ENCODE data around the gene IRX4. TPM values are rescaled to one million over a fixed set of nuclear protein-coding genes. Genes with fewer than 3 reads are reported as not detected.

The IRX4 gene
- total RNA-seq, 1 donor from 2014 or later = not detected

DNA sequence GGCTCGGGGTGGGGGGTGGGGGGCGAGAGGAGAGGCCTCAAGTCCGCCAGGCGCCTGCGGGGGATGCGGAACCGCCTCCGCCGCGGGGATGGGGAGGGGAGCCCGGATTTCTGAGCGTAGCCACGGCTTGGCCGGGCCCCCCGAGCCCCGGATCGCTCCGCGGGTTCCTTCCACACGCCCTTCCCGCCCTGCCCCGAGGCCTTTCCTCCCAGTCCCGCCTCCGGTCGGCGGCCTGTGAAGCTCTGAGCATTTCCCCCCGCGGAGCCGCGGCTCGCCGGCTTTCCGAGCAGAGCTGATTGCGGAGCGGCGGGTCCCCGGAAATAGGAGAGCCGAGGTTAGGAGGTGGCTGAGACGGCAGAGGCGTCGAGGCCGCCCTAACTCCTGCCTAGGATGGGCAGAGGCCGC, 6.1 kb downstream of the IRX4 start:
- Mint-ChIP-seq H3K9me3 (no peaks in the 10 kb centered on the region), H3K27me3 (peaks cover 52% of the 10 kb centered on the region), H3K36me3 (ENCODE audit: low read depth) (no peaks in the 10 kb centered on the region), H3K27ac (no peak overlapping the region), H3K4me3 (no peak overlapping the region), H3K4me1 (peaks cover 17% of the 10 kb centered on the region)
- ChIA-PET POLR2A (no interaction called here), CTCF (no interaction called here)
- intact Hi-C loops (cut with micrococcal nuclease) = no loop called here
- DNase-seq = no peak
- ATAC-seq (ENCODE audit: low read depth) = no peak
- TF ChIP-seq, protein P1, sequence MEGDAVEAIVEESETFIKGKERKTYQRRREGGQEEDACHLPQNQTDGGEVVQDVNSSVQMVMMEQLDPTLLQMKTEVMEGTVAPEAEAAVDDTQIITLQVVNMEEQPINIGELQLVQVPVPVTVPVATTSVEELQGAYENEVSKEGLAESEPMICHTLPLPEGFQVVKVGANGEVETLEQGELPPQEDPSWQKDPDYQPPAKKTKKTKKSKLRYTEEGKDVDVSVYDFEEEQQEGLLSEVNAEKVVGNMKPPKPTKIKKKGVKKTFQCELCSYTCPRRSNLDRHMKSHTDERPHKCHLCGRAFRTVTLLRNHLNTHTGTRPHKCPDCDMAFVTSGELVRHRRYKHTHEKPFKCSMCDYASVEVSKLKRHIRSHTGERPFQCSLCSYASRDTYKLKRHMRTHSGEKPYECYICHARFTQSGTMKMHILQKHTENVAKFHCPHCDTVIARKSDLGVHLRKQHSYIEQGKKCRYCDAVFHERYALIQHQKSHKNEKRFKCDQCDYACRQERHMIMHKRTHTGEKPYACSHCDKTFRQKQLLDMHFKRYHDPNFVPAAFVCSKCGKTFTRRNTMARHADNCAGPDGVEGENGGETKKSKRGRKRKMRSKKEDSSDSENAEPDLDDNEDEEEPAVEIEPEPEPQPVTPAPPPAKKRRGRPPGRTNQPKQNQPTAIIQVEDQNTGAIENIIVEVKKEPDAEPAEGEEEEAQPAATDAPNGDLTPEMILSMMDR (IDR thresholded peaks at IDR 0.05) = no peak

DNA sequence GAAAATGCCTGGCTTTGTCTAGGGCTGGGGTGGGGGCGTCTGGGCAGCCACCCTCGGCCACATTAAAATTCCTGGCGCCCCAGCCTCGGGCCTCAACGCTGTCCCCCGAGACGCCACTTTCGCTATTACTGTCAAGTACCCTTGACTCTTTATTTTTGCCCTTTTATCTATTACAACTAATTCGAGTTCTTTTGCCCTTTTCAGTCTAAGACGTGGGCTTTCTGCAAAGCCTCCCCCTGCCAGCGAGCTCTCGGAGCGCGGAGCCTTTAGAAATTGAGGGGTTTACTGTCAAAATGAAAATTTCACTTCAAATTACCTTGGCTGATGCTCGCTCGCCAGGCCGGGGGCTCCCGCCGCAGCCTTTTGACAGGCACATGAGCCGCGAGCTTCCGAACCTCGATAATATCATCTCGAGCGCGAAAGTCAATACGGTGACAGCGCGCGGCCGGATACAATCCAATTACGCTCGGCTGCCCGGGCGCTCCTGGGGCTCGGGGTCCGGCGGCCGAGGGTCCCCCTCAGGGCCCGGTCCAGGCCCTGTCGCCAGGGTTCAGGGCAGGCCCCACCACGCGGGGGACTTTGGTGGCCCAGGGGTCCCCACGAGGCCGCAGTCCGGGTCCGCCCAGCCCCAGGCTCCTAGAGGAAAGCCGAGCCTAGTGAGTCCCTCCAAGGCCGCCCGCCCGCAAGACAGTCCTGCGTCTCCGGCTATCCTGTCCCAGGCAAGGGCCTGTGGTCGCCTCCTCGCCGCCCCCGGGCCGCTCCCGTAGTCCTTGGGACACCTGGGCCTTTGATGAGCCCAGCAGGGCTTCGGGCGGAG, 6.7 kb downstream of the IRX4 start:
- TF ChIP-seq, protein P1 (IDR thresholded peaks at IDR 0.05) = no peak
- Mint-ChIP-seq H3K27me3 (peaks cover 48% of the 10 kb centered on the region), H3K4me3 (peak overlapping the region; percentile 66), H3K9me3 (no peaks in the 10 kb centered on the region), H3K36me3 (ENCODE audit: low read depth) (no peaks in the 10 kb centered on the region), H3K27ac (peak overlapping the region; percentile 50), H3K4me1 (peaks cover 17% of the 10 kb centered on the region)
- DNase-seq = no peak
- no peak for ATAC-seq (ENCODE audit: low read depth)
- CTCF ChIA-PET = no interaction called here
- POLR2A ChIA-PET = interaction anchor here (0.5 kb wide), 1 partner anchor 29 kb away, joined by 3 read pairs; no protein-coding TSS in a partner anchor
- intact Hi-C loops (cut with micrococcal nuclease) = no loop called here

DNA sequence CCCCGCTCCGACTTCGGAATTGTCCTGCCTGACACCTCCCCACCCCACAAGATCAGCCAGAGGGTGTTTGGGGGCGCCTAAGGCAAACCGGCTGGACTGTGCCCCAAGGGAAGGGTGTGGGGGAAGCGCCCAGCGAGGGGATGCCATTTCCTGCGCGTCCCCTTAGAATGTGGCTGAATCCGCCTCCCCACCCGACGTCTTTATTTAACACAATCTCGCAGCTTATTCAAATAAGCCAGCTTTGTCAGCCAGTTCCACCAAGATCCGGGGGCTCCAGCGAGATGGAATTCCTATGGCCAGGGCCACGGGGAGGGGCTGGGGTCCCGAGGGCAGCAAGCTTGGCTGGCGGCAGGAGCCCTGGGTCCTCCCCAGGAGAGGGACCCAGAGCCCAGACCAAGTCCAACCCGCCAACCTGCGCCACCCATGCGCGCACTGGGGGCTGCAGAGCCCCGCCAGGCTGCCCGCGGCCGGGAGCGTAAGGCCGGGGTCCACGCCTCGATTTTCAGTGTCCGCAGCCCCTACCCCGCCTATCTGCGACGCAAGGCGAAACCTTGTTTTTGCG, 7.4 kb downstream of the IRX4 start:
- Mint-ChIP-seq H3K9me3 (no peaks in the 10 kb centered on the region), H3K27me3 (peaks cover 45% of the 10 kb centered on the region), H3K4me3 (peak overlapping the region; percentile 66), H3K36me3 (ENCODE audit: low read depth) (no peaks in the 10 kb centered on the region), H3K27ac (no peak overlapping the region), H3K4me1 (peaks cover 17% of the 10 kb centered on the region)
- ChIA-PET POLR2A (interaction anchor here (0.6 kb wide), 1 partner anchor 73 kb away, joined by 5 read pairs; no protein-coding TSS in a partner anchor), CTCF (no interaction called here)
- ATAC-seq (ENCODE audit: low read depth) = no peak
- TF ChIP-seq, protein P1 (IDR thresholded peaks at IDR 0.05) = no peak
- no peak for DNase-seq
- intact Hi-C loops (cut with micrococcal nuclease) = no loop called here

DNA sequence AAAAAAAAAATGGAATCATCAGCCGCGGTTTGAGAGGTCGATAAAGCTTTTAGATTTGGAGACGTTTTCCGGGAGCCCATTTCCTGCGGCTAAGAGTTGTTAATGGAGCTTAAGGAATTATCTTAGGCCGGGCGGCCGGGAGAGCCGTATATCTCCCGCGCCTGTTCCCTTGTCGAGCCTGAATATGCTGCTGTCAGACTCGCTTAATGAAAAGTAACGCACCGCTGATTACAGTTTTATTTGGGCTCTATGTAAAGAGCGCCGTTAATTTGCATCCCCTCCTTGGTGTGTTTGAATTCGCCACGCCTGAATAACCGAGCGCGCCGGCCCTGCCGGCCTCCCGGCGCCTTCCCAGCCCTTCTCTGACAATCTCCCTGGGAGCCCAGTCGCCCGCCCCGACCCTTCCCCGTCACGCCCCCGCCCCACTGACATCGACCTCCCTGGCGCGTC, 7.9 kb downstream of the IRX4 start:
- H3K4me1 Mint-ChIP-seq = peaks cover 17% of the 10 kb centered on the region
- H3K36me3 Mint-ChIP-seq (ENCODE audit: low read depth) = no peaks in the 10 kb centered on the region
- DNase-seq = no peak
- ChIA-PET POLR2A (interaction anchor here (0.6 kb wide), 1 partner anchor 73 kb away, joined by 5 read pairs; no protein-coding TSS in a partner anchor), CTCF (no interaction called here)
- no peak for ATAC-seq (ENCODE audit: low read depth)
- H3K9me3 Mint-ChIP-seq = no peaks in the 10 kb centered on the region
- H3K27me3 Mint-ChIP-seq = peaks cover 40% of the 10 kb centered on the region
- peak overlapping the region; percentile 50 for H3K4me3 Mint-ChIP-seq
- intact Hi-C loops (cut with micrococcal nuclease) = no loop called here
- H3K27ac Mint-ChIP-seq = no peak overlapping the region
- TF ChIP-seq, protein P1 (IDR thresholded peaks at IDR 0.05) = no peak

DNA sequence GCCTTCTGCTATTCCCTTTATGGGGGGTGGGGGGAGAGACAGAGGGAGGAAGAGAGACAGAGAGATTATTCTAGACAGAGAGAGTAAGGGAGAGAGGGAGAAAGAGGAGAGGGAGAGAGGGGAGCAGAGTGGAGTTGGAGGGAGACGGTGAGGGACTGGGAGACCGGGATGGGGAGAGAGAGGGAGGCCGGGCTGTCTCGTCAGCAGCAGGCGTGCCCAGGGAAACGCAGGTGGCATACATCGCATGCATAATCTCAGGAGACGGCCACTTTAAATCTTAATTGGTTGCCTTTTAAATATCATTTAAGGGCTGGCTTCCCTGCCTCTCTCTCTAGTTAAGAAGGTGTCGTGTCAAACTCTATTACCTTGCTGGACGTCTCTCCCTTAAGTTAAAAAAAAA, 8.4 kb downstream of the IRX4 start:
- ChIA-PET POLR2A (interaction anchor here (0.6 kb wide), 1 partner anchor 72 kb away, joined by 5 read pairs; no protein-coding TSS in a partner anchor), CTCF (no interaction called here)
- no peak for DNase-seq
- intact Hi-C loops (cut with micrococcal nuclease) = no loop called here
- Mint-ChIP-seq H3K4me3 (no peak overlapping the region), H3K9me3 (no peaks in the 10 kb centered on the region), H3K36me3 (ENCODE audit: low read depth) (no peaks in the 10 kb centered on the region), H3K4me1 (peaks cover 17% of the 10 kb centered on the region), H3K27ac (no peak overlapping the region), H3K27me3 (peaks cover 35% of the 10 kb centered on the region)
- TF ChIP-seq, protein P1 (IDR thresholded peaks at IDR 0.05) = no peak
- ATAC-seq (ENCODE audit: low read depth) = no peak
